ENCODE measurements around the gene HBE1. TPM values are rescaled to one million over a fixed set of nuclear protein-coding genes. Genes with fewer than 3 reads are reported as not detected.

Gene HBE1
- total RNA-seq, 2 experiments from 2014 or later: not detected

DNA sequence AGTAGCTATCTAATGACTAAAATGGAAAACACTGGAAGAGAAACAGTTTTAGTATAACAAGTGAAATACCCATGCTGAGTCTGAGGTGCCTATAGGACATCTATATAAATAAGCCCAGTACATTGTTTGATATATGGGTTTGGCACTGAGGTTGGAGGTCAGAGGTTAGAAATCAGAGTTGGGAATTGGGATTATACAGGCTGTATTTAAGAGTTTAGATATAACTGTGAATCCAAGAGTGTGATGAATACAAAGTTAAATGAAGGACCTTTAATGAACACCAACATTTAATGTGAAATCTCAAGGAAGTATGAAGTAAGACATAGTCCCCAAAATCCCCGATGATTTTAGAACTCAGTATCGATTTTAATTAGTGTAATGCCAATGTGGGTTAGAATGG, 32.3 kb downstream of the HBE1 start:
- no peak for DNase-seq
- Mint-ChIP-seq H3K9me3 (no peaks in the 10 kb centered on the region), H3K36me3 (no peaks in the 10 kb centered on the region), H3K27ac (no peak overlapping the region), H3K4me1 (no peaks in the 10 kb centered on the region), H3K27me3 (peaks cover 12% of the 10 kb centered on the region), H3K4me3 (no peak overlapping the region)

DNA sequence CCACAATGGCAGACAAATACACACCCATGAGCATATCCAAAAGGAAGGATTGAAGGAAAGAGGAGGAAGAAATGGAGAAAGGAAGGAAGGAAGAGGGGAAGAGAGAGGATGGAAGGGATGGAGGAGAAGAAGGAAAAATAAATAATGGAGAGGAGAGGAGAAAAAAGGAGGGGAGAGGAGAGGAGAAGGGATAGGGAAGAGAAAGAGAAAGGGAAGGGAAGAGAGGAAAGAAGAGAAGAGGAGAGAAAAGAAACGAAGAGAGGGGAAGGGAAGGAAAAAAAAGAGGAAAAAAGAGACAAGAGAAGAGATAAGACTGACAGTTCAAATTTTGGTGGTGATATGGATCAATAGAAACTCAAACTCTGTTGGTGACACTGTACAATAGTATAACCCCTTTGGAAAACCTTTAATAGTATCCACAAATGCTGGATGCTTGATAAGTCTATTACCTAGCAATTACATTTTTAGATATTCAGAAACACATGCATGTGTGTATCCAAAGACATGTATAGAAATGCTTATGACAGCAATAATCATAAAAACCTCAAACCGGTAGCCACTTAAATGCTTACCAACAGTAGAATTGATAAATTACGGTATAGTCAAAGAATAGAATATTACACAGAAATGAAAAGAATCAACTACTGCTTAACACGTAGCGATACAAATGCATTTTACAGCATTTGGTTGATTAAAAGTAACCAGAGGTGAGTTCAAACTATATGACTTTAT, 34.2 kb downstream of the HBE1 start:
- Mint-ChIP-seq H3K27me3 (peaks cover 16% of the 10 kb centered on the region), H3K9me3 (no peaks in the 10 kb centered on the region), H3K4me1 (no peaks in the 10 kb centered on the region), H3K4me3 (no peak overlapping the region), H3K36me3 (no peaks in the 10 kb centered on the region), H3K27ac (no peak overlapping the region)
- no peak for DNase-seq

DNA sequence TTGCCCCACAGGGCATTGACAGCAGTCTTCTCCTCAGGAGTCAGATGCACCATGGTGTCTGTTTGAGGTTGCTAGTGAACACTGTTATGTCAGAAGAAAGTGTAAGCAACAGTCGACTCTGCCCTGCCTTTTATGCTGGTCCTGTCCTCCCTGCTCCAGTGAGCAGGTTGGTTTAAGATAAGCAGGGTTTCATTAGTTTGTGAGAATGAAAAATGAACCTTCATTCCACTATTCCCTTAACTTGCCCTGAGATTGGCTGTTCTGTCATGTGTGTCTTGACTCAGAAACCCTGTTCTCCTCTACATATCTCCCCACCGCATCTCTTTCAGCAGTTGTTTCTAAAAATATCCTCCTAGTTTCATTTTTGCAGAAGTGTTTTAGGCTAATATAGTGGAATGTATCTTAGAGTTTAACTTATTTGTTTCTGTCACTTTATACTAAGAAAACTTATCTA, 35.3 kb downstream of the HBE1 start, which contains the start of gene HBD:
TSS of gene HBD (minus strand) at position 103 of the 454 bp plus-strand sequence. CDS start at position 53, 50 bp downstream.
- Mint-ChIP-seq H3K27ac (no peak within 1 kb of the TSS), H3K27me3 (peaks cover 18% of the 10 kb centered on the region), H3K4me1 (no peaks in the 10 kb centered on the region), H3K36me3 (no peaks in the 10 kb centered on the region), H3K4me3 (no peak within 1 kb of the TSS), H3K9me3 (no peaks in the 10 kb centered on the region)
- no peak for DNase-seq

DNA sequence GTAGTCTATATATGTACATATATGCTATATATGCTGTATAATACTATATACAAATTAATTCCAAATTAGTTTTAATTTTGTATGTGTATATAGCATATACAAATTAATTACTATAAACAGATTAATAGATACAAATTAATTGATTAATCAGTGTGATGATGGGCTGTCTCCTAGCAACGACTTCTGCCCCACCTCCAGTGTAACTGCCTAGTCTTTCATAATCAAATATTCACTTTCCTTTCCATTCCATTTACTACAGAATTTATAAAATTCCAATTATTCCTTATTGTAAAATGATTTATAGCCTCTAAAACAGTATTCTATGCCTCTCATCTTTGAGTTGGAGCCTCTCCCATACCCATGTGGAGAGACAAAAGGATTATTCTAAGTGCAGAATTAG, 36.4 kb downstream of the HBE1 start:
- H3K27me3 Mint-ChIP-seq: peaks cover 12% of the 10 kb centered on the region
- DNase-seq: no peak
- H3K36me3 Mint-ChIP-seq: no peaks in the 10 kb centered on the region
- H3K4me1 Mint-ChIP-seq: no peaks in the 10 kb centered on the region
- H3K4me3 Mint-ChIP-seq: no peak overlapping the region
- H3K27ac Mint-ChIP-seq: no peak overlapping the region
- no peaks in the 10 kb centered on the region for H3K9me3 Mint-ChIP-seq

DNA sequence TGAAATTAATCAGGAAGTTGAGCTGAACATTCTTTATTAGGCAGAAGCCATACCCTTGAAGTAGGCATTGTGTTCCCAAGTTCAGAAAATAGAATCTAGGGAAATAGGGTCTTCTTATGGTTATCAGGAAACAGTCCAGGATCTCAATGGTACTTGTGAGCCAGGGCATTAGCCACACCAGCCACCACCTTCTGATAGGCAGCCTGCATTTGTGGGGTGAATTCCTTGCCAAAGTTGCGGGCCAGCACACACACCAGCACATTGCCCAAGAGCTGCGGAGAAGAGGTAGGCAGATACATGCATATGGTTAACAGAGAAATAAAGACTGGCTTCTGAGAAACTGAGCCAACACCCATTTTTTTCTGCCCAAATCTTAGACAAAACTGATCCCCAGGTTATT, 36.9 kb downstream of the HBE1 start:
- H3K4me1 Mint-ChIP-seq: no peaks in the 10 kb centered on the region
- no peak overlapping the region for H3K4me3 Mint-ChIP-seq
- no peaks in the 10 kb centered on the region for H3K9me3 Mint-ChIP-seq
- no peak overlapping the region for H3K27ac Mint-ChIP-seq
- H3K27me3 Mint-ChIP-seq: peaks cover 16% of the 10 kb centered on the region
- no peaks in the 10 kb centered on the region for H3K36me3 Mint-ChIP-seq
- DNase-seq: no peak

DNA sequence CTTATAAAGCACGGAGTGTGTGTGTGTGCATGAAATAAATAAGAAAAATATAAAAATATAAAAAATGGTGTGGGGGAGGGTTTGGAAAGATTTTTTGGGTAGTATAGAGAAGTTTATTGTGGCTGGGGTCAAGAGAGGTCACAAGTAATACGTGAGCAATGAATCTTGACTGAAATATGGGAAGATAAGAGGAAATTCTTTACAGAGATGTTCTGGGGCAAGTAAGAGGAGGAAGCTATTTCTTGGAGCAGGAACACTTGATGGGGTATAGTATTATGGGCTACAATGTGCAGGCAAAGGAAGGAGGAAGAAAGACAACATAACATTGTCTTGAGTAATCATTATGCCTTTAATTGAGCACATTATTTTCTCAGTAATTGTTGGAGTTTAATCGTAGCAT, 37.6 kb downstream of the HBE1 start:
- Mint-ChIP-seq H3K4me1 (no peaks in the 10 kb centered on the region), H3K4me3 (no peak overlapping the region), H3K27ac (no peak overlapping the region), H3K9me3 (no peaks in the 10 kb centered on the region), H3K36me3 (no peaks in the 10 kb centered on the region), H3K27me3 (peaks cover 17% of the 10 kb centered on the region)
- no peak for DNase-seq

DNA sequence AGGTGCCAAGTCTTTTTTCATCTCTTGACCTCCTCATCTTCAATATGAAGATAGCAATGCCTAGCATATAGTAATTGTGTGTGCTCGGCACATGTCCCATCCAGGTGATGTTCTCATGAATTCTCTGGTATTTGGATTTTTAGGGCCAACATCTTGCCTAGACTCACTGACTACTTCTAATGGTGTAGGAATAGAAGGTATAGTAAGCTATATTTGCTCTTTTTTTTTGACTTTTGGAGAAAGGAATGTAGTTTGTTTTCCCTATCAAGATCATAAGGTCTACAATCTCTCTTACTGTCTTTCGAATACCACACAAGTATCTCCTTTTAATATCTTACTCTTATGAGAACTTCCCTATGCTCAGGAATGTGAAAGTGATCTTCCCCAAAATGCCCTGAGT, 38.6 kb downstream of the HBE1 start:
- Mint-ChIP-seq H3K27me3 (peaks cover 23% of the 10 kb centered on the region), H3K4me3 (no peak overlapping the region), H3K4me1 (no peaks in the 10 kb centered on the region), H3K27ac (no peak overlapping the region), H3K36me3 (no peaks in the 10 kb centered on the region), H3K9me3 (no peaks in the 10 kb centered on the region)
- no peak for DNase-seq

DNA sequence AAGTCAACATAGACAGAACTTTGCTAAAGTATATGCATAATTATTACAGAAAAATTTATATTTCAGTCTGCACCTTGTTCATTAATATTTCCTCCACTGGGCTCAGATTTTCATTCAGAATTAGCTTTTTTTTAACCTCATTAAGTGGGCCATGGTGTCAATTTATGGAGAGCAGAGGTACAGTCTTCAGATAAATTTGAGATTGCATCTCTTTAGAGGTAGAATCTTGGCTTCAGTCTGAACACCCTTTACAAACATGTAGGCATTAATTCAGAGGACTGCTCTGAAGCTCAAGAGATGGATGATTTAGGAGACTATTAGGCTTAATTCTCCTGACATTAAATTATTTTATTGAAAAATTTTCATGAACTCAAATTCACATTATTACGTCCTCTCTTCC, 39.5 kb downstream of the HBE1 start:
- Mint-ChIP-seq H3K4me3 (no peak overlapping the region), H3K36me3 (no peaks in the 10 kb centered on the region), H3K27ac (no peak overlapping the region), H3K9me3 (no peaks in the 10 kb centered on the region), H3K27me3 (peaks cover 21% of the 10 kb centered on the region), H3K4me1 (no peaks in the 10 kb centered on the region)
- DNase-seq: no peak

DNA sequence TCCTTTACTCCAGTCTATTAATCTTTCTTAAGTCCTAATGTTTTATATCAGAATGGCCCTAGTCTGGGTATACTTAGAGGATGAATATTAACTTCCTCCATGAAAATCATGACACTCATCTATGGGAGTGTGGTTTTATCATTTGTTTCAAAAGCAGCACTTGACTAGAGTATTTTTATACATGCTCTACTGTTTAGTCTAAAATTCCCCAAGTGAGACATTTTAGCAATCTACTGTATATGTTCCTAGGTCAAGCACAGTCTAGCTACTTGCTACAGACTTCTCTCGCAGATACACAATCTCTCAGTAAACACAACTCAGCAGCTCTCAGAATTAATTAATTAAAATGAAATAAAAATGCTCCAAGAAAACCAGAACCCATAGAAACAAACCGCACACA, 39.9 kb downstream of the HBE1 start:
- Mint-ChIP-seq H3K4me1 (no peaks in the 10 kb centered on the region), H3K9me3 (no peaks in the 10 kb centered on the region), H3K27ac (no peak overlapping the region), H3K27me3 (peaks cover 18% of the 10 kb centered on the region), H3K36me3 (no peaks in the 10 kb centered on the region), H3K4me3 (no peak overlapping the region)
- no peak for DNase-seq

DNA sequence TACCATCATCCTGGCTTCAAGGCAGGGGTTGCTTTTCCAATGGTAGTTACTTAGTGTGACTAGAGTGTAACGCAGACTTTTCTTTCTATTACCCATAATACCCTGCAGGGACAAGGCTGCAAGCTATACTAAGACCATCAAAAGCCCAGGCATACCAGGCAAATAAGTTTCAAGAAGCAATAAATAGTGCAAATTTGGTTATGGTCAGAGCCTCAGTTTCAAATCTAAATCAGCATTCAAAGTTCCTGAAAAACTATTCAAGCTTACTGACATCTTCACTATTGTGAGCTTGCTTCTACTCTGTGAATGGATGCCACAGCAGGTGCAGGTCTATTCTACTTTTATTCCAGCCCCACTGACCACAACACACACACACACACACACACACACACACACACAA, 40.4 kb downstream of the HBE1 start:
- H3K4me3 Mint-ChIP-seq: no peak overlapping the region
- no peaks in the 10 kb centered on the region for H3K36me3 Mint-ChIP-seq
- H3K27me3 Mint-ChIP-seq: peaks cover 18% of the 10 kb centered on the region
- H3K4me1 Mint-ChIP-seq: no peaks in the 10 kb centered on the region
- H3K27ac Mint-ChIP-seq: no peak overlapping the region
- H3K9me3 Mint-ChIP-seq: no peaks in the 10 kb centered on the region
- DNase-seq: no peak

DNA sequence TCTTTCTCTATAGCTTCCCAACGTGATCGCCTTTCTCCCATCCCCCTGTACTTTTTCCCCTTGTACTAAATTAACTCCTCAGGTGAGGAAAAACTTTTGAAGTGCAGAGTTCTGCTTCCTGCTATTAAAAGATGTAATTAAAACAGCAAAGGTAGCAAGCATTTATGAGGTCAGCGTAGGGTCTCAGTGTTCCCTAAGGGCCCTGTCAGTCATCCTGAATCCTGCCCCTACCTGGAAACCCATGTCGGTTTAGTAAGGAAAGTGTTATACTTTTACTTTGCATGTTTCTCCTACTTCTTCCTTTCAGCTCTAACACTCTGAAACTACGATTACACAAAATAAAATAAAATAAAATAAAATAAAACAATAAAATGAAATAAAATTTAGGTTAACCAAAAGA, 41.6 kb downstream of the HBE1 start:
- H3K27ac Mint-ChIP-seq: no peak overlapping the region
- H3K4me3 Mint-ChIP-seq: no peak overlapping the region
- no peaks in the 10 kb centered on the region for H3K4me1 Mint-ChIP-seq
- peaks cover 18% of the 10 kb centered on the region for H3K27me3 Mint-ChIP-seq
- no peaks in the 10 kb centered on the region for H3K9me3 Mint-ChIP-seq
- DNase-seq: no peak
- no peaks in the 10 kb centered on the region for H3K36me3 Mint-ChIP-seq

DNA sequence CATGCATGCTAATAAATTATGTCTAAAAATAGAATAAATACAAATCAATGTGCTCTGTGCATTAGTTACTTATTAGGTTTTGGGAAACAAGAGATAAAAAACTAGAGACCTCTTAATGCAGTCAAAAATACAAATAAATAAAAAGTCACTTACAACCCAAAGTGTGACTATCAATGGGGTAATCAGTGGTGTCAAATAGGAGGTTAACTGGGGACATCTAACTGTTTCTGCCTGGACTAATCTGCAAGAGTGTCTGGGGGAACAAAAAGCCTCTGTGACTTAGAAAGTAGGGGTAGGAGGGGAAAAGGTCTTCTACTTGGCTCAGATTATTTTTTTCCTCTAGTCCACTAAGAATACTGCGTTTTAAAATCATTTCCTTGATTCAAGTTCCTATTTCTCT, 42.1 kb downstream of the HBE1 start:
- no peak for DNase-seq
- Mint-ChIP-seq H3K4me3 (no peak overlapping the region), H3K27ac (no peak overlapping the region), H3K4me1 (no peaks in the 10 kb centered on the region), H3K27me3 (peaks cover 18% of the 10 kb centered on the region), H3K36me3 (no peaks in the 10 kb centered on the region), H3K9me3 (no peaks in the 10 kb centered on the region)

DNA sequence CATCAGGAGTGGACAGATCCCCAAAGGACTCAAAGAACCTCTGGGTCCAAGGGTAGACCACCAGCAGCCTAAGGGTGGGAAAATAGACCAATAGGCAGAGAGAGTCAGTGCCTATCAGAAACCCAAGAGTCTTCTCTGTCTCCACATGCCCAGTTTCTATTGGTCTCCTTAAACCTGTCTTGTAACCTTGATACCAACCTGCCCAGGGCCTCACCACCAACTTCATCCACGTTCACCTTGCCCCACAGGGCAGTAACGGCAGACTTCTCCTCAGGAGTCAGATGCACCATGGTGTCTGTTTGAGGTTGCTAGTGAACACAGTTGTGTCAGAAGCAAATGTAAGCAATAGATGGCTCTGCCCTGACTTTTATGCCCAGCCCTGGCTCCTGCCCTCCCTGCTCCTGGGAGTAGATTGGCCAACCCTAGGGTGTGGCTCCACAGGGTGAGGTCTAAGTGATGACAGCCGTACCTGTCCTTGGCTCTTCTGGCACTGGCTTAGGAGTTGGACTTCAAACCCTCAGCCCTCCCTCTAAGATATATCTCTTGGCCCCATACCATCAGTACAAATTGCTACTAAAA, 42.9 kb downstream of the HBE1 start, which contains the start of gene HBB:
TSS of gene HBB (minus strand) at position 340 of the 579 bp plus-strand sequence. CDS start at position 290, 50 bp downstream.
- H3K4me1 Mint-ChIP-seq: no peaks in the 10 kb centered on the region
- H3K4me3 Mint-ChIP-seq: no peak within 1 kb of the TSS
- no peak within 1 kb of the TSS for H3K27ac Mint-ChIP-seq
- H3K36me3 Mint-ChIP-seq: no peaks in the 10 kb centered on the region
- no peaks in the 10 kb centered on the region for H3K9me3 Mint-ChIP-seq
- DNase-seq: no peak
- peaks cover 14% of the 10 kb centered on the region for H3K27me3 Mint-ChIP-seq

DNA sequence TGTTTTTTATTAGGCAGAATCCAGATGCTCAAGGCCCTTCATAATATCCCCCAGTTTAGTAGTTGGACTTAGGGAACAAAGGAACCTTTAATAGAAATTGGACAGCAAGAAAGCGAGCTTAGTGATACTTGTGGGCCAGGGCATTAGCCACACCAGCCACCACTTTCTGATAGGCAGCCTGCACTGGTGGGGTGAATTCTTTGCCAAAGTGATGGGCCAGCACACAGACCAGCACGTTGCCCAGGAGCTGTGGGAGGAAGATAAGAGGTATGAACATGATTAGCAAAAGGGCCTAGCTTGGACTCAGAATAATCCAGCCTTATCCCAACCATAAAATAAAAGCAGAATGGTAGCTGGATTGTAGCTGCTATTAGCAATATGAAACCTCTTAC, 44.3 kb downstream of the HBE1 start:
- Mint-ChIP-seq H3K4me1 (no peaks in the 10 kb centered on the region), H3K9me3 (no peaks in the 10 kb centered on the region)

DNA sequence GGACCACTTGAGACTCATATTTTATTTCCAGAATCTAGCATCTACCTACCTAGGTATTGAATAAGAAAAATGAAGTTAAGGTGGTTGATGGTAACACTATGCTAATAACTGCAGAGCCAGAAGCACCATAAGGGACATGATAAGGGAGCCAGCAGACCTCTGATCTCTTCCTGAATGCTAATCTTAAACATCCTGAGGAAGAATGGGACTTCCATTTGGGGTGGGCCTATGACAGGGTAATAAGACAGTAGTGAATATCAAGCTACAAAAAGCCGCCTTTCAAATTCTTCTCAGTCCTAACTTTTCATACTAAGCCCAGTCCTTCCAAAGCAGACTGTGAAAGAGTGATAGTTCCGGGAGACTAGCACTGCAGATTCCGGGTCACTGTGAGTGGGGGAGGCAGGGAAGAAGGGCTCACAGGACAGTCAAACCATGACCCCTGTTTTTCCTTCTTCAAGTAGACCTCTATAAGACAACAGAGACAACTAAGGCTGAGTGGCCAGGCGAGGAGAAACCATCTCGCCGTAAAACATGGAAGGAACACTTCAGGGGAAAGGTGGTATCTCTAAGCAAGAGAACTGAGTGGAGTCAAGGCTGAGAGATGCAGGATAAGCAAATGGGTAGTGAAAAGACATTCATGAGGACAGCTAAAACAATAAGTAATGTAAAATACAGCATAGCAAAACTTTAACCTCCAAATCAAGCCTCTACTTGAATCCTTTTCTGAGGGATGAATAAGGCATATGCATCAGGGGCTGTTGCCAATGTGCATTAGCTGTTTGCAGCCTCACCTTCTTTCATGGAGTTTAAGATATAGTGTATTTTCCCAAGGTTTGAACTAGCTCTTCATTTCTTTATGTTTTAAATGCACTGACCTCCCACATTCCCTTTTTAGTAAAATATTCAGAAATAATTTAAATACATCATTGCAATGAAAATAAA, 44.9 kb downstream of the HBE1 start:
- no peak overlapping the region for H3K4me3 Mint-ChIP-seq
- H3K36me3 Mint-ChIP-seq: no peaks in the 10 kb centered on the region
- DNase-seq: no peak
- peaks cover 13% of the 10 kb centered on the region for H3K27me3 Mint-ChIP-seq
- no peaks in the 10 kb centered on the region for H3K4me1 Mint-ChIP-seq
- no peak overlapping the region for H3K27ac Mint-ChIP-seq
- H3K9me3 Mint-ChIP-seq: no peaks in the 10 kb centered on the region

More for the DNA sequence above, 44.3 kb downstream of the HBE1 start:
- H3K27me3 Mint-ChIP-seq: peaks cover 14% of the 10 kb centered on the region
- no peak overlapping the region for H3K27ac Mint-ChIP-seq
- H3K36me3 Mint-ChIP-seq: no peaks in the 10 kb centered on the region
- DNase-seq: no peak
- H3K4me3 Mint-ChIP-seq: no peak overlapping the region

Data from activated naive CD8-positive, alpha-beta T cell treated with anti-CD3 and anti-CD28 coated beads for 36 hours (primary cell).